Liver (tissue), 9 donors: ENCODE measurements around the gene RFNG. TPM values are rescaled to one million over a fixed set of nuclear protein-coding genes. Genes with fewer than 3 reads are reported as not detected.
A peak's percentile ranks its signal among the peaks of the same experiment; 100 is the strongest.

Experiments used
- DNase-seq: peaks from one replicate; pipeline ENCODE4 v3.0.0-alpha.2; 2017; ENCODE audit warnings: low spot score
- H3K27ac ChIP-seq, 2 donors: one replicate each; pipeline ENCODE4 v1.7.0; 2013; ENCODE audit warnings: inconsistent platforms in 2 of 2, low read length in 2 of 2, control low read depth in 1 of 2, low read depth in 1 of 2, mild to moderate bottlenecking in 1 of 2
- H3K27me3 ChIP-seq, 4 donors: one replicate each; pipeline versions ENCODE4 v1.6.1 to v1.7.0; 2013; ENCODE audit warnings: low read length in 3 of 4, inconsistent platforms in 1 of 4, mild to moderate bottlenecking in 1 of 4, moderate library complexity in 1 of 4; ENCODE audit not compliant: control insufficient read depth in 4 of 4, insufficient read depth in 4 of 4
- H3K36me3 ChIP-seq, 4 donors: one replicate each; pipeline versions ENCODE4 v1.6.1 to v1.7.0; 2013; ENCODE audit warnings: low read length in 3 of 4, mild to moderate bottlenecking in 3 of 4, low read depth in 1 of 4, moderate library complexity in 1 of 4; ENCODE audit not compliant: control insufficient read depth in 4 of 4, insufficient read depth in 3 of 4
- H3K4me1 ChIP-seq, 4 donors: one replicate each; pipeline versions ENCODE4 v1.6.1 to v1.7.0; 2013; ENCODE audit warnings: low read length in 3 of 4, mild to moderate bottlenecking in 3 of 4, moderate library complexity in 1 of 4; ENCODE audit not compliant: control insufficient read depth in 4 of 4, insufficient read depth in 4 of 4
- H3K4me3 ChIP-seq, 3 donors: one replicate each; pipeline versions ENCODE4 v1.6.1 to v1.7.0; 2013; ENCODE audit warnings: low read length in 3 of 3, control low read depth in 1 of 3, low read depth in 1 of 3, mild to moderate bottlenecking in 1 of 3
- H3K9ac ChIP-seq, 2 donors: one replicate each; pipeline ENCODE4 v1.7.0; 2013; ENCODE audit warnings: low read length in 2 of 2, mild to moderate bottlenecking in 2 of 2, moderate library complexity in 2 of 2, control low read depth in 1 of 2, low read depth in 1 of 2
- H3K9me3 ChIP-seq, 4 donors: one replicate each; pipeline versions ENCODE4 v1.6.1 to v1.7.0; 2013; ENCODE audit warnings: low read length in 3 of 4; ENCODE audit not compliant: control insufficient read depth in 4 of 4
- EGR1 ChIP-seq, 2 donors: IDR thresholded peaks; 2 replicates each; pipeline ENCODE4 v1.6.1; 2016 to 2018; ENCODE audit warnings: antibody characterized with exemption in 2 of 2, low read depth in 2 of 2
- GABPA ChIP-seq, 2 donors: IDR thresholded peaks in 1 of 2; conservative IDR thresholded peaks in 1 of 2; 2 replicates each; pipeline ENCODE4 v1.6.1; 2016; ENCODE audit warnings: antibody characterized with exemption in 2 of 2, mild to moderate bottlenecking in 1 of 2, moderate library complexity in 1 of 2
- HNF4A ChIP-seq, 2 donors: conservative IDR thresholded peaks; 2 replicates each; pipeline ENCODE4 v1.6.1; 2016; ENCODE audit warnings: antibody characterized with exemption in 2 of 2, mild to moderate bottlenecking in 2 of 2
- REST ChIP-seq: IDR thresholded peaks from 2 replicates; pipeline ENCODE4 v1.6.1; 2016; ENCODE audit warnings: antibody characterized with exemption, mild to moderate bottlenecking
- RXRA ChIP-seq, 2 donors: IDR thresholded peaks; 2 replicates each; pipeline ENCODE4 v1.6.1; 2017 to 2018; ENCODE audit warnings: antibody characterized with exemption in 2 of 2, mild to moderate bottlenecking in 1 of 2
- TAF1 ChIP-seq: conservative IDR thresholded peaks from 2 replicates; pipeline ENCODE4 v1.6.1; 2016; ENCODE audit warnings: antibody characterized with exemption, mild to moderate bottlenecking
- YY1 ChIP-seq: IDR thresholded peaks from 2 replicates; pipeline ENCODE4 v1.6.1; 2016; ENCODE audit warnings: antibody characterized with exemption, mild to moderate bottlenecking
- ZBTB33 ChIP-seq: IDR thresholded peaks from 2 replicates; pipeline ENCODE4 v1.6.1; 2016; ENCODE audit warnings: antibody characterized with exemption
- WGBS: extraction: QIAGEN DNeasy Blood & Tissue Kit; methylation state at CpG from one replicate; pipeline ENCODE4 v1.1.7; 2013; 5-methylcytosine and 5-hydroxymethylcytosine counted together
- polyA plus RNA-seq, 2 donors: library from polyadenylated mRNA; stranded (reverse) in 1 of 2; unstranded in 1 of 2; fragments of 200-250 nt in 1 of 2; fragments of >200 nt in 1 of 2; fragmentation: Nextera tagmentation in 1 of 2; extraction: Ambion mirVana in 1 of 2; gene quantifications; one replicate each; pipeline versions ENCODE4 v1.2.1 to v1.2.3, GENCODE V29; 2013 to 2015
- total RNA-seq, 2 donors: library from RNA; depleted of rRNA; stranded (reverse); fragments of >200 nt; gene quantifications; one replicate each; pipeline ENCODE4 v1.2.3, GENCODE V29; 2014
- donor health status: healthy.
- donor health status: healthy.
- donor health status: healthy.
- donor health status: healthy.
- donor health status: healthy.

The RFNG gene
- total and polyA plus RNA-seq, 4 donors = 15.0 to 36.0 (median 23.4) TPM

- H3K4me1 ChIP-seq = peaks cover 25 to 77% (median 52%) of the 10 kb centered on the region in 4 donors
- H3K4me3 ChIP-seq = peak overlapping the region; percentile 53 to 92 (median 69)
- H3K36me3 ChIP-seq = peaks cover 11 to 14% (median 12%) of the 10 kb centered on the region in 4 donors
- no peaks in the 10 kb centered on the region for H3K9me3 ChIP-seq
- TF ChIP-seq RXRA (IDR thresholded peaks at IDR 0.05) (no peak), EGR1 (IDR thresholded peaks at IDR 0.05; ENCODE audit: low read depth in 2 of 2) (no peak), ZBTB33 (no peak), GABPA (IDR thresholded peaks at IDR 0.05 in 1 of 2, conservative IDR thresholded peaks at IDR 0.05 in 1 of 2) (no peak)
- H3K27ac ChIP-seq = peak overlapping the region; percentile 78 to 93
- H3K27me3 ChIP-seq = no peaks in the 10 kb centered on the region
- WGBS = 37% methylated on average over 8 of the region's 8 CpGs
- DNase-seq = no peak
- H3K9ac ChIP-seq = peak overlapping the region; percentile 76 to 80
Measured at GRCh38 chr17:82096709-82097183, 45.1 kb upstream of the RFNG start.

GRCh38 chr17:82095777-82096708, 44.4 kb upstream of the RFNG start:
- TF ChIP-seq TAF1 = no peak
- peak in 1 of 2 donors; percentile 35 for TF ChIP-seq HNF4A (conservative IDR thresholded peaks at IDR 0.05)
- TF ChIP-seq YY1 = peak; percentile 50
- TF ChIP-seq RXRA (IDR thresholded peaks at IDR 0.05) = peak in 1 of 2 donors; percentile 27
- no peak for TF ChIP-seq GABPA (IDR thresholded peaks at IDR 0.05 in 1 of 2, conservative IDR thresholded peaks at IDR 0.05 in 1 of 2)
- peak; percentile 15 for TF ChIP-seq REST
- Histone ChIP-seq H3K27me3 (no peaks in the 10 kb centered on the region), H3K27ac (peak overlapping the region; percentile 78 to 93), H3K4me3 (peak overlapping the region; percentile 53 to 92 (median 69)), H3K36me3 (peaks cover 12 to 19% (median 13%) of the 10 kb centered on the region in 4 donors), H3K4me1 (peaks cover 21 to 76% (median 47%) of the 10 kb centered on the region in 4 donors), H3K9me3 (no peaks in the 10 kb centered on the region), H3K9ac (peak overlapping the region; percentile 76 to 80)
- no peak for DNase-seq
- WGBS = 37% methylated on average over 35 of the region's 35 CpGs
